Tibial nerve (tissue), 4 donors: ENCODE data around the gene SETDB2. TPM values are rescaled to one million over a fixed set of nuclear protein-coding genes. Genes with fewer than 3 reads are reported as not detected.
A peak's percentile ranks its signal among the peaks of the same experiment; 100 is the strongest.

Experiments
- DNase-seq, 2 donors: peaks; one replicate each; pipeline ENCODE4 v3.0.0-alpha.2; 2019; ENCODE audit warnings: low spot score in 2 of 2
- H3K27ac ChIP-seq, 4 donors: fragments of 200-600 bp; sonication (generic) in 3 of 4; one replicate each; pipeline ENCODE4 v1.5.1; 2017 to 2019; ENCODE audit warnings: mild to moderate bottlenecking in 1 of 4
- H3K27me3 ChIP-seq, 2 donors: fragments of 200-600 bp; sonication (generic) in 1 of 2; one replicate each; pipeline versions ENCODE4 v1.5.1 to v1.6.0; 2017 to 2019
- H3K36me3 ChIP-seq, 3 donors: fragments of 200-600 bp; sonication (generic); one replicate each; pipeline ENCODE4 v1.5.1; 2018 to 2019
- H3K4me1 ChIP-seq, 4 donors: fragments of 200-600 bp; sonication (generic) in 3 of 4; one replicate each; pipeline ENCODE4 v1.5.1; 2017 to 2019
- H3K4me3 ChIP-seq, 4 donors: fragments of 200-600 bp; sonication (generic) in 3 of 4; one replicate each; pipeline ENCODE4 v1.5.1; 2017 to 2019; ENCODE audit warnings: mild to moderate bottlenecking in 1 of 4, moderate library complexity in 1 of 4
- H3K9me3 ChIP-seq, 4 donors: fragments of 200-600 bp; sonication (generic) in 3 of 4; one replicate each; pipeline ENCODE4 v1.5.1; 2017 to 2019
- CTCF ChIP-seq, 5 experiments: fragments of 200-600 bp in 3 of 5; fragments of 450-650 bp in 2 of 5; sonication (generic) in 3 of 5; IDR thresholded peaks; one replicate each; pipeline ENCODE4 v1.5.1; 2016 to 2019; ENCODE audit warnings: antibody characterized with exemption in 5 of 5, mild to moderate bottlenecking in 3 of 5, moderate library complexity in 2 of 5
- EP300 ChIP-seq, 2 donors: sonication (generic); formaldehyde crosslinking; IDR thresholded peaks; one replicate each; pipeline ENCODE4 v1.6.1; 2017; ENCODE audit warnings: antibody characterized with exemption in 2 of 2, mild to moderate bottlenecking in 1 of 2
- POLR2A ChIP-seq, 2 donors: fragments of 450-650 bp; IDR thresholded peaks; one replicate each; pipeline ENCODE4 v1.6.1; 2017; ENCODE audit warnings: antibody characterized with exemption in 2 of 2, mild to moderate bottlenecking in 2 of 2, moderate library complexity in 2 of 2
- WGBS, 2 donors: methylation state at CpG; one replicate each; pipeline ENCODE4 v1.1.5; 2018; 5-methylcytosine and 5-hydroxymethylcytosine counted together
- total RNA-seq, 4 donors: library from RNA; depleted of rRNA; stranded (reverse); fragments of >200 nt; gene quantifications; one replicate each; pipeline ENCODE4 v1.1.0, GENCODE V29; 2016

Gene SETDB2
- total RNA-seq, 4 donors from 2014 or later, result 9.2 to 16.5 (median 13.0) TPM

DNA sequence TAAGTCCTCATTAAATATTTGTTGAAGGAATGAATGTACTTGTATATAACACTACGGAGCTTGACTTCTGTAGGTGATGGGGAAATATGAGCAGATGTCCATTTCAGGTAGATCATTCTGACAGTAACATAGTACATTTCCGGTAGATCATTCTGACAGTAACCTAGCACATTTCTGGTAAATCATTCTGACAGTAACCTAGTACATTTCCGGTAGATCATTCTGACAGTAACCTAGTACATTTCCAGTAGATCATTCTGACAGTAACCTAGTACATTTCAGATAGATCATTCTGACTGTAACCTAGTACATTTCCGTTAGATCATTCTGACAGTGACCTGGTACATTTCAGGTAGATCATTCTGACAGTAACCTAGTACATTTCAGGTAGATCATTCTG, 54.1 kb downstream of the SETDB2 start:
- peaks cover 0 to 26% (median 0%) of the 10 kb centered on the region in 4 donors for H3K4me1 ChIP-seq
- peaks cover 0 to 4% (median 0%) of the 10 kb centered on the region in 3 donors for H3K36me3 ChIP-seq
- WGBS, 2 donors, result 85 to 89% methylated on average over 4 of the region's 4 CpGs
- no peaks in the 10 kb centered on the region for H3K9me3 ChIP-seq
- TF ChIP-seq POLR2A (IDR thresholded peaks at IDR 0.05) (no peak), CTCF (IDR thresholded peaks at IDR 0.05) (no peak), EP300 (IDR thresholded peaks at IDR 0.05) (no peak)
- no peak overlapping the region for H3K27ac ChIP-seq
- no peak overlapping the region for H3K4me3 ChIP-seq
- no peaks in the 10 kb centered on the region for H3K27me3 ChIP-seq
- DNase-seq, result no peak

- no peak for TF ChIP-seq POLR2A (IDR thresholded peaks at IDR 0.05)
- TF ChIP-seq EP300 (IDR thresholded peaks at IDR 0.05), result no peak
- TF ChIP-seq CTCF (IDR thresholded peaks at IDR 0.05), result no peak
- peak overlapping the region in 2 of 4 donors; percentile 53 to 70 for H3K27ac ChIP-seq
- WGBS, 2 donors, result 47 to 56% methylated on average over 6 of the region's 6 CpGs
- DNase-seq, result no peak
- no peaks in the 10 kb centered on the region for H3K9me3 ChIP-seq
- no peaks in the 10 kb centered on the region for H3K27me3 ChIP-seq
- peaks cover 0 to 19% (median 0%) of the 10 kb centered on the region in 4 donors for H3K4me1 ChIP-seq
- peaks cover 0 to 12% (median 0%) of the 10 kb centered on the region in 3 donors for H3K36me3 ChIP-seq
- no peak overlapping the region for H3K4me3 ChIP-seq
Observed at GRCh38 chr13:49499889-49500660, 56.0 kb downstream of the SETDB2 start.

GRCh38 chr13:49502954-49503353, 58.9 kb downstream of the SETDB2 start:
- no peak for TF ChIP-seq POLR2A (IDR thresholded peaks at IDR 0.05)
- TF ChIP-seq CTCF (IDR thresholded peaks at IDR 0.05), result no peak
- no peak for TF ChIP-seq EP300 (IDR thresholded peaks at IDR 0.05)
- H3K36me3 ChIP-seq, result peaks cover 0 to 20% (median 0%) of the 10 kb centered on the region in 3 donors
- H3K9me3 ChIP-seq, result no peaks in the 10 kb centered on the region
- peaks cover 0 to 18% (median 0%) of the 10 kb centered on the region in 4 donors for H3K4me1 ChIP-seq
- 64 to 69% methylated on average over 9 of the region's 9 CpGs for whole genome bisulfite sequencing, 2 donors
- no peaks in the 10 kb centered on the region for H3K27me3 ChIP-seq
- peak in 1 of 2 donors; percentile 40 for DNase-seq
- H3K4me3 ChIP-seq, result no peak overlapping the region
- H3K27ac ChIP-seq, result peak overlapping the region in 1 of 4 donors; percentile 11

DNA sequence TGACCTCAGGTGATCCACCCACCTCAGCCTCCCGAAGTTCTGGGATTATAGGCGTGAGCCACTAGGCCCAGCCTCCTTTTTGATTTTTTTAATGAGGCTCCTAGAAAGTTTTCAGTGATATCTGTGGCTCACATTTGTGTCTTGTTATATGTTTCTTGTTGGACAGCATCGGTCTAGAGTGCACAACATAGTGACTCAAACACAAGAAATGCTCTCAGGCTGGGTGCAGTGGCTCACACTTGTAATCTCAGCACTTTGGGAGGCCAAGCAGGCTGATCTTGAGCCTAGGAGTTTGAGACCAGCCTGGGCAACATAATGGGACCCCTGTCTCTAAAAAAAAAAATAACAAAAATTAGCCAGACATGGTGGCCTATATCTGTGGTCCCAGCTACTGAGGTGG, 59.9 kb downstream of the SETDB2 start:
- 87 to 94% methylated on average over 3 of the region's 3 CpGs for whole genome bisulfite sequencing, 2 donors
- no peak for DNase-seq

More for the DNA sequence above, 59.9 kb downstream of the SETDB2 start:
- Histone ChIP-seq H3K4me1 (peaks cover 0 to 18% (median 0%) of the 10 kb centered on the region in 4 donors), H3K9me3 (no peaks in the 10 kb centered on the region), H3K27ac (no peak overlapping the region), H3K36me3 (peaks cover 0 to 20% (median 0%) of the 10 kb centered on the region in 3 donors), H3K27me3 (no peaks in the 10 kb centered on the region), H3K4me3 (no peak overlapping the region)
- TF ChIP-seq EP300 (IDR thresholded peaks at IDR 0.05), result no peak
- TF ChIP-seq CTCF (IDR thresholded peaks at IDR 0.05), result no peak
- TF ChIP-seq POLR2A (IDR thresholded peaks at IDR 0.05), result no peak
